ENCODE data around the gene ANKS1A.
"Not testable (repeated sequence)": the region's sequence is repeated elsewhere in the genome, so short reads cannot be mapped to it uniquely, and the experiment has no call there.

Gene ANKS1A

DNA sequence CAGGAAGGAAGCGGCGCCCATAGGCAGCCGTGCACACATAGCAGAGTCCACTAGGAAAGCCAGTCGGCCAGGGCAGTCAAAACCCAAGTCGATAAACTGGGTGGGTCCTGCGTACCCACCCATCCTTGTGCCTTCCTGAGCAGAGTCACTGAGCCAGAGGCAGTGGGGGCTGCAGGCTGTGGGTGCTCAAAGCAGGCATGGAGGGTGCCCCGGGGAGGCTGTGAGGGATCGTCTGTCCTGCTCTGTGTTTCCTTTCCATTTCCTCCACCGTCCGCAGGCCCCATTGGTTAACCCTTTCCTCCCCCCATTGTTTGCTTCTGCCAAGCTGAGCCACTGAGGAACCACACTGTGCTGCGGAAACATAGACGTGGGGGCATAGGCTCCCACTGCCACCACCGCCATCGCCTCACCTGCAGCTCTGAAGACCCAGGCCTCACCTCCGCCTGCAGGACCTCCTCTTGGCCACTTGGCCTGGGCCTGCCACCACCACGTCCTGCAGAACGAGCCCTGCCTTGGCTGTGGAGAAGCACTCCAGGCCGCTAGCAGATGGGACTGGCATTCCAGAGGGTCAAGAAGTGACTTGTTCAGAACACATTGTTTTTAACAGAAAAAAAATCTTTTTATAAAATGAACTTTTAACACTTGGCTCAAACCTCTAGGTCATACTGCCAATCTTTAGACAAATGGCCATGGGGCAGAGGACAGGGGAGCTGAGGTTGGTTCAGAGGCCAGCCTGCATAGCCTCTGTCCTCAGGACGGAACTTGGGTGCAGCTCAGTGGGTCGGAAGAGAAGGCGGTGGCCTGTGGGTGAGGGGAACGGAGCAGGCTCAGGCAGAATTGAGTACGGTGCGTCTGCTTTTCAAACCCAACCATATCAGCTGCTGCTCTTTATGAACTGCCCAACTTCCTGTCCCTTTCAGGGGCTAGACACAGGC is 199.5 kb downstream of the ANKS1A start:
- no peak for DNase-seq

DNA sequence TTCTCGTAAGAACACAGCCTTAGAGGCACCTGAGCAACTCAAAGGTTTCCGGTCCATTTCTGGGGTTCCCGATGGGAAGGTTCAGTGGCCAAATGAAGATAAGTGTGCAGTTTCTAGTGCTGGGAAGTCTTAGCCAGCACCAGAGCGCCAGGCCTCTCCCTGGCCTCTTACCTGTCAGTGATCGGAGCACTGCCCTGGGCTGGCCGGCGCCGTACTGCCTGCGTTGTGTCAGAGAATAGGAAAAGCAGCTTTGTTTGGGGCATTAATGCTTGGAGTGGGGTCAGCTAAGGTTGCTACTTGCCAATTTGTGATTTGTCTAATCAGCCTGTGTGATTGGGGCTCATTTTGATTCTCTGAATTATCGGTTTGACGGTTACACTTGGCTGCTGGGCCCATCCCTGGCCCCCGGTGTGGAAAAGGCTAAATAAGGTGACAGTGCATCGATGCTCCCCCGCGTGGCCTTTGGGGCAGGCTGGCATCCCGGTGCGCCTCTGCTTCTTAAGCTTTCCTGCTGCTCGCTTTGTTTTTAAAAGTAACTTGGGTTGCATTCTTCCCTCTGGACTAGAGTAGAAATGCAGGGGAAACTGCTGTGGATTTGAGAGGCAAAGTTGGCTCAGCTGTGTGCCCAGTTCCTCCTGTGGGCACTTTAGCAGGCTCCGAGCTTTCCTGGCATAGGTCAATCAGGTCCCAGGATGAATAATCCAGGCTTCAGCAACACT is 200.3 kb downstream of the ANKS1A start:
- no peak for DNase-seq

DNA sequence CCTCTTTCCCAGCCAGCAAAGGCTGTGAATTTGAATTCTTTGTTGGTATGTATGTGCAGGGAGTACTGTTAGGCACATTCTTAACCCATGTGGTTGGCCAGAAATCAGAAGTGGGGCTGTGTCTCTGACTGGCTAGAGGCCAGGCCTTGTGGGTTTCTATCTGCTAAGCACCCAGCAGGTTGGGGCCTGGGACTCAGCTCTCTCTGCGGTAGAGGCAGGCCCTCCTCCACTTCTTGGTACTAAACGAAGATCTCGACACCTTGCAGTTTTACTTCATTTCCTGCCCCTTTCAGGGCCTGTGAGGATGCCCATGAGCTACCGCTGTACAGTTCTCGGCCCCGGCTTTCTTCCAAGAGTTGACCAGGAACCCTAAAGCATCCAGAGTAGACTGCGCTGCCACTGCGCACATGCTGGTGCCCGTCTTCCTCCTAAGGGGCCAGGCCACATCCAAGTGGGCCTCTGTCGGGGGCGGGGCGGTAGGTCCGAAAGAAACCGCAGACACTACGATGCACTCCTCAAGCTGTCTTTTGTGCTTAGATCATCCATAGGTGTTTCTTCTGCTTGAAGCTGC is 201.0 kb downstream of the ANKS1A start:
- DNase-seq = no peak

GRCh38 chr6:35090734-35091133 is 201.7 kb downstream of the ANKS1A start:
- DNase-seq = no peak

GRCh38 chr6:35091346-35092083 is 202.5 kb downstream of the ANKS1A start:
- no peak for DNase-seq

- DNase-seq = no peak
Measured at GRCh38 chr6:35092362-35093117, 203.5 kb downstream of the ANKS1A start.

GRCh38 chr6:35093118-35093445 is 204.0 kb downstream of the ANKS1A start:
- DNase-seq = no peak

- DNase-seq = no peak
Measured at GRCh38 chr6:35093783-35094182, 204.7 kb downstream of the ANKS1A start.

DNA sequence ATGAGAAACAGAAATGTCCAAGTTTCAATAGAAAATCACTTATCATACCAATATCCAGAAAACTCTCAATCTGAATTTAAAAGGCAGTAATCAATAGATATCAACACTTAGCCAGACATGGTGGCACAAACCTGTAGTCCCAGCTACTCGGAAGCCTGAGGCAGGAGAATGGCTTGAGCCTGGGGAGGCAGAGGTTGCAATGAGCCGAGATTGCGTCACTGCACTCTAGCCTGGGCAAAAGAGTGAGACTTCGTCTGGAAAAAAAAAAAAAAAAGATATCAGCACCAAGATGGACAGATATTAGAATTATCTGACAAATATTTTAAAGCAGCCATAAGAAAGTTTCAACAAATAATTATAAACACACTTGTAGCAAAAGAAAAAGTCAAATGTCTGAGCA is 205.1 kb downstream of the ANKS1A start:
- no peak for DNase-seq

DNA sequence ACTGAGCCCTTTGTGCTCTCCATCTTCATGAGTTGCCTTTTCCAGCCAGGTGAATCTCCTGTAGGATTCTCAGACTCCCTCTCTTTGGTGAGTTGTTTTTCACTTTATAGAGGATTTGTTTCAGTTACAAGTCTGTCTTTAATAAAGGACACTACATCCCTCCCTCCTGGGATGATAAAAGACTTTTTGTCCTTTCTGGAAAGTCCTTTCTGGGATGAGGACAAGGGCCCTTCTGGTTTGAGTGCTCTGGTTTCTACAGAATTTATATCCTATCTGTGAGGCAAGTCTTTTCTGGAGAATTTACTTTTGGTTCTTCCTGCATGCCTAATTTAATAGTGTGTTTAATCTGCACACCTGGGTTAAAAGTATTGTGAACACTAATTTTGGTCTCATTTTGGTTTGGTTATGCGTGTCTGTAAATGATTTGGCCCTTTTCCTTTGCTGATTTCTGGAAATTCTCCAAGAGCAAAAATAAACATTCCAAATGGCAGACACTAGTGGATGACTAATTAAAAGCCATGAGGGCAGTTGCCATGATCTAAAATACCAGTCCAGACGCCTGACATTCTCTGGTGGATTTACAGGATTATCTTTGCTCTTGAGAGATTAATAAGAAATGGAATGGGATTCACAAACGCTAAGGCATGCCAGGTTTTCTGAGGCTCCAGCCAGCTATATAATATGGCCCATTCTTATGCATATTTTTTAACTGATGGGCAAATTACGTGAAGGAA is 207.2 kb downstream of the ANKS1A start:
- no peak for DNase-seq

- DNase-seq = no peak
Measured at GRCh38 chr6:35099116-35099515, 210.1 kb downstream of the ANKS1A start.

- no peak for DNase-seq
Measured at GRCh38 chr6:35105078-35105477, 216.0 kb downstream of the ANKS1A start.

DNA sequence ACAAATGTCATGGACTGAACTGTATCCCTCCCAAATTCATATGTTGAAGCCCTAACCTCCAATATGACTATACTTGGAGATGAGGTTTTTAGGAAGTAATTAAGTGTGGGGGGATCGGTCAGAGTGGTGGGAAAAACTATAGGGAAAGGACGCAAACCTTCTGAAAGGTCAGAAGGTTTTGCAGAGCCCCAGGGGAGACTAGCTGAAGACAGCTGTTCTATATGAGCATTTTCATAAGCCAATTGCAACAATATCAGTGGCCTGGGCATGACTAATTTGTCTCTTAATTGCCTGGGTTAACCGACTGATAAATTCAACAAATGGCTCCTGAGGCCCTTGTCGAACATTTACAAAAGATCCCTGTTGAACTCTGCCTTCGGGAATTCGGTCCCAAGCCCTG is 217.0 kb downstream of the ANKS1A start:
- not testable (repeated sequence) for DNase-seq

GRCh38 chr6:35107208-35107607 is 218.2 kb downstream of the ANKS1A start:
- DNase-seq = not testable (repeated sequence)

DNA sequence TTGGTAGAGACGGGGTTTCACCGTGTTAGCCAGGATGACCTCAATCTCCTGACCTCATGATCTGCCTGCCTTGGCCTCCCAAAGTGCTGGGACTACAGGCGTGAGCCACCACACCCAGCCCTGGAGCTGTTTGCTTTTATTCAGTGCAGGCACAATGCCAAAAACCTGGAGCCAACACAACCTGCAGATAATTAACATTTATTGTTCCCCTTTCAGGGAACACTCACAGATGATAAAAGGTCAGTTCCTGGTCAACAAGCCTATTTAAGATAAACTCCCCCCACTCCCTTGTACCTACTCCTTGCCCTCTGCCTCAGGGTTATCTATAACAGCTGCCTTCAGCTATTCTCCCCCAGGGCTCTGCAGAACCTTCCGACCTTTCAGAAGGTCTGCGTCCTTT is 218.7 kb downstream of the ANKS1A start:
- not testable (repeated sequence) for DNase-seq

GRCh38 chr6:35108309-35108885 is 219.3 kb downstream of the ANKS1A start:
- DNase-seq = no peak

DNA sequence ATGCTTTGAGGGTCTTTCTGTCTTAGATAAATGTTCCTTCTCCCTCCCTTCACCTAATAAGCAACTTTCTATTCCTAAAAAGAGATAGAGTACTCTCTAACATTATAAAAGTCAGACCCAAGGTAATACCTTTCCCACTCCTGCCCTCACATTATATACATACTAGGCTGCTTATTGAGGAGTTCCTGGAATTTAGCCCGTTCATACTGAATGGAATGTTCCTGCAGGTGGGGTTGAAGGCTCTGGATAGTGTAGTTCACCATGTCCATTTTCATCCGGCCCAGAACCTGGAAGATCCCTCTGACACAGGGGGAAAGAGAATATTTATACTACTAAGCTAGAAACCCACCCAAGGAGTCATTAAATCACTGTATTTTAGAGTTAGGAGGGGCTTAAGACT is 231.7 kb downstream of the ANKS1A start:
- no peak for DNase-seq

GRCh38 chr6:35124356-35124755 is 235.3 kb downstream of the ANKS1A start:
- DNase-seq = no peak

DNA sequence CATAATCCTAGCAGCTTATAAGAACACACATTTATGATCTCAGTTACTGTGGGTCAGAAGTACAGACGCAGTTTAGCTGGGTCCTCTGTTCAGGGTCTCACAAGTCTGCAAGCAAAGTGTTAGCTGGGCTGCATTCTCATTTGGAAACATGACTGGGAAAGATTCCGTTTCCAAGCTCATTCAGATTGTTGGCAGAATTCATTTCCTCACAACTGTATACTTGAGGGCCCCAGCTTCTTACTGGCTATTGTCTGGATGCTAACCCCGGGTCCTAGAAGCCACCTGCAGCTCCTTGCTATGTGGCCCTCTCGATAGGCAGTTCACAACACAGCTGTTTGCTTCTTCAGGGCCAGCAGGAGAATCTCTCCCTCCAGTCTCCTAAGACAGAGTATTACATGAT is 239.0 kb downstream of the ANKS1A start:
- no peak for DNase-seq

DNA sequence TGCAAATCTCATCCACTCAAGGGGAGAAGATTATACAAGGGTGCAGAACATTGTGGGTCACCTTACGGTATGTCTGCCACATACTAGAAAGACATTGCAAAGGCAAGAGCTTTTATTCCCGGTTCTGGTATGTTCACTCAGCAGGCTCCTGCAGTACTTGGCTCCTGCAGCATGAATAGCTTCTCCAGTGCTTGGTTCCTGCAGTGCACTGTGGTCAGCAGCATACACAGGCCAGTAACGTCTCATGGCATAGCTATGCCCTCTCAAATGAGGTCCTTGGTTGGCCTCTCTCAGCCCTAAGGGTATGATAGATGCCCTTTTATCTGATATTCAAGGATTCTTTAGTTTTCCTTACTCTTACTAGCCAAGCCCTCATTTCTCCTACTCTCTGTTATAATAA is 239.4 kb downstream of the ANKS1A start:
- no peak for DNase-seq

DNA sequence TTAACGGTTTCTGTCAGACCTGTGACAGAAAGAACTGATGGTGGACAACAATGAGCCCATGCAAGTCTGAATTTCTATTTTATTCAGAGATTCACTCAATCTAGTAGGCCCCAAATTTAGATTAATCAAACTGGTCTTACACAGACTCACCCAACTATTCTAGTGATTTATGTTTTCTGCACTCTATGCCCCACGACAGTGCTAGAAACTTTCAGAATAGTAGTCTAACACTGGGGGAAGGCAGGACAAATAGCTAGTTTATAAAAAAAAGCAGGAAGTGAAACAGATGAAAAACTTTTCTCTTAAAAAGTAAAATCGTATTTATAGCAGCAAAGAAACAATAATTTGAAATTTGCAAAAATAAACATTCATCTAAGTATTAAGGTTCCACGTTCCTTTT is 247.1 kb downstream of the ANKS1A start:
- DNase-seq = no peak

All from suppressor macrophage treated with lipopolysaccharide for 4 hours (primary cell).